HepG2 (cell line): ENCODE measurements around the gene KIAA0930. TPM values are rescaled to one million over a fixed set of nuclear protein-coding genes. Genes with fewer than 3 reads are reported as not detected.

Experiments used
- ATF2 ChIP-seq: sonication (generic); formaldehyde crosslinking; IDR thresholded peaks from 2 replicates; pipeline ENCODE4 v1.4.0; 2020; ENCODE audit warnings: missing genetic modification reagents
- ATF7 ChIP-seq, 2 experiments: fragments of 450-650 bp in 1 of 2; sonication (generic) in 1 of 2; formaldehyde crosslinking in 1 of 2; IDR thresholded peaks; 2 replicates each; pipeline versions ENCODE4 v1.4.0 to v1.6.1; 2016 to 2020; ENCODE audit warnings: antibody characterized with exemption in 1 of 2, mild to moderate bottlenecking in 1 of 2, missing genetic modification reagents in 1 of 2
- CBX1 ChIP-seq: IDR thresholded peaks from one replicate; pipeline ENCODE4 v1.6.1; 2016; ENCODE audit warnings: antibody characterized with exemption, low read depth
- CREM ChIP-seq, 2 experiments: sonication (generic) in 1 of 2; formaldehyde crosslinking in 1 of 2; IDR thresholded peaks; 2 replicates each; pipeline versions ENCODE4 v1.4.0 to v1.6.1; 2016 to 2020; ENCODE audit warnings: antibody characterized with exemption in 1 of 2, mild to moderate bottlenecking in 1 of 2, missing genetic modification reagents in 1 of 2
- CSRNP2 ChIP-seq: sonication (generic); formaldehyde crosslinking; conservative IDR thresholded peaks from 2 replicates; pipeline ENCODE4 v1.8.0; 2022; ENCODE audit warnings: low read depth, missing genetic modification reagents
- FOXC1 ChIP-seq: sonication (generic); formaldehyde crosslinking; IDR thresholded peaks from 2 replicates; pipeline ENCODE4 v1.8.0; 2022; ENCODE audit warnings: mild to moderate bottlenecking, missing genetic modification reagents, borderline replicate concordance
- FOXK1 ChIP-seq: sonication (generic); formaldehyde crosslinking; IDR thresholded peaks from 2 replicates; pipeline ENCODE4 v1.4.0; 2020; ENCODE audit warnings: low read depth, missing genetic modification reagents, borderline replicate concordance
- GTF3A ChIP-seq: sonication (generic); formaldehyde crosslinking; conservative IDR thresholded peaks from 2 replicates; pipeline ENCODE4 v1.4.0; 2020; ENCODE audit warnings: mild to moderate bottlenecking, missing genetic modification reagents
- HNF4A ChIP-seq: sonication (generic); formaldehyde crosslinking; IDR thresholded peaks from 2 replicates; pipeline ENCODE4 v1.4.0; 2020; ENCODE audit warnings: missing genetic modification reagents
- NAIF1 ChIP-seq: sonication (generic); formaldehyde crosslinking; IDR thresholded peaks from 2 replicates; pipeline ENCODE4 v1.5.0; 2020; ENCODE audit warnings: mild to moderate bottlenecking, missing genetic modification reagents, borderline replicate concordance
- NFKB2 ChIP-seq: sonication (generic); formaldehyde crosslinking; IDR thresholded peaks from 2 replicates; pipeline ENCODE4 v1.4.0; 2020; ENCODE audit warnings: missing genetic modification reagents, borderline replicate concordance
- SIN3A ChIP-seq: IDR thresholded peaks from 2 replicates; pipeline ENCODE4 v1.6.1; 2011; ENCODE audit warnings: low read depth, mild to moderate bottlenecking, control low read depth, low read length, borderline replicate concordance
- SP4 ChIP-seq: sonication (generic); formaldehyde crosslinking; IDR thresholded peaks from 2 replicates; pipeline ENCODE4 v1.8.1; 2023; ENCODE audit warnings: mild to moderate bottlenecking, missing genetic modification reagents
- ZFP36L2 ChIP-seq: sonication (generic); formaldehyde crosslinking; IDR thresholded peaks from 2 replicates; pipeline ENCODE4 v1.4.0; 2020; ENCODE audit warnings: missing genetic modification reagents
- ZNF292 ChIP-seq: sonication (generic); formaldehyde crosslinking; IDR thresholded peaks from 2 replicates; pipeline ENCODE4 v1.8.1; 2022; ENCODE audit warnings: mild to moderate bottlenecking, low read depth, missing genetic modification reagents, borderline replicate concordance
- ZNF335 ChIP-seq: sonication (generic); formaldehyde crosslinking; IDR thresholded peaks from 2 replicates; pipeline ENCODE4 v1.4.0; 2020; ENCODE audit warnings: missing genetic modification reagents
- ZNF431 ChIP-seq: sonication (generic); formaldehyde crosslinking; IDR thresholded peaks from 2 replicates; pipeline ENCODE4 v1.9.0; 2022; ENCODE audit warnings: missing genetic modification reagents, low read depth, mild to moderate bottlenecking, borderline replicate concordance
- ZNF530 ChIP-seq: sonication (generic); formaldehyde crosslinking; IDR thresholded peaks from 2 replicates; pipeline ENCODE4 v1.5.0; 2020; ENCODE audit warnings: low read depth, mild to moderate bottlenecking, missing genetic modification reagents
- ZNF614 ChIP-seq: IDR thresholded peaks from 2 replicates; pipeline ENCODE4 v1.6.1; 2018; ENCODE audit warnings: missing biosample characterization, missing genetic modification reagents, inconsistent platforms, borderline replicate concordance
- ZSCAN20 ChIP-seq: sonication (generic); formaldehyde crosslinking; IDR thresholded peaks from 2 replicates; pipeline ENCODE4 v1.4.0; 2020; ENCODE audit warnings: missing genetic modification reagents, mild to moderate bottlenecking, borderline replicate concordance
- polyA plus RNA-seq, 8 experiments: library from polyadenylated mRNA; depleted of rRNA in 3 of 8; stranded (reverse) in 7 of 8; unstranded in 1 of 8; fragments of >200 nt; fragmentation: Illumina TruSeq in 4 of 8; extraction: Trizol in 4 of 8; gene quantifications; 2 replicates each; pipeline versions ENCODE4 v1.2.1 to v1.2.3, GENCODE V29; 2011 to 2016; ENCODE audit warnings: low read depth in 4 of 8, missing spikeins in 1 of 8, mixed read lengths in 1 of 8; ENCODE audit not compliant: insufficient read depth in 1 of 8
- total RNA-seq, 5 experiments: library from RNA; depleted of rRNA; stranded (reverse); fragments of >200 nt; fragmentation: Illumina TruSeq; extraction: Trizol; gene quantifications; 2 replicates each; pipeline ENCODE4 v1.2.3, GENCODE V29; 2016; ENCODE audit warnings: low read depth in 1 of 5
- TF ChIP-seq, protein P1 (sequence below): sonication (generic); formaldehyde crosslinking; IDR thresholded peaks from 2 replicates; pipeline ENCODE4 v1.5.1; 2020; ENCODE audit warnings: missing genetic modification reagents, mild to moderate bottlenecking, borderline replicate concordance
- TF ChIP-seq, protein P2 (sequence below): sonication (generic); formaldehyde crosslinking; IDR thresholded peaks from 2 replicates; pipeline ENCODE4 v1.4.0; 2020; ENCODE audit warnings: missing genetic modification reagents, borderline replicate concordance

Gene KIAA0930
- total and polyA plus RNA-seq, 2 of the 13 experiments (the other 11 are each of a cell fraction or from before 2014, with no cell fraction given): 27.0 to 38.2 TPM

GRCh38 chr22:45163451-45164269, 77.0 kb downstream of the KIAA0930 start, which contains the start of gene NUP50 (continued):
- TF ChIP-seq ATF2: peak; percentile 51; the same call in 1 of the 2 replicates
- no peak for TF ChIP-seq ZNF292 (CRISPR knock-in tag)
- peak; percentile 16 for TF ChIP-seq CBX1
- 0 out of 2 replicates have a peak, but pooled peaks have one; percentile 11 for TF ChIP-seq FOXK1 (CRISPR knock-in tag)
- TF ChIP-seq ATF7 (IDR thresholded peaks at IDR 0.05): no peak
- TF ChIP-seq ATF7 (CRISPR knock-in tag; IDR thresholded peaks at IDR 0.05): 0 out of 2 replicates have a peak, but pooled peaks have one; percentile 21
- peak; percentile 44; the same call in 1 of the 2 replicates for TF ChIP-seq HNF4A (CRISPR knock-in tag)
- TF ChIP-seq ZSCAN20 (CRISPR knock-in tag): peak; percentile 87; the same call in 1 of the 2 replicates
- TF ChIP-seq FOXC1 (CRISPR knock-in tag): peak; percentile 96
- TF ChIP-seq SIN3A: peak; percentile 83; the same call in 1 of the 2 replicates
- no peak; the same call in 1 of the 2 replicates for TF ChIP-seq SP4
- TF ChIP-seq, protein P1, sequence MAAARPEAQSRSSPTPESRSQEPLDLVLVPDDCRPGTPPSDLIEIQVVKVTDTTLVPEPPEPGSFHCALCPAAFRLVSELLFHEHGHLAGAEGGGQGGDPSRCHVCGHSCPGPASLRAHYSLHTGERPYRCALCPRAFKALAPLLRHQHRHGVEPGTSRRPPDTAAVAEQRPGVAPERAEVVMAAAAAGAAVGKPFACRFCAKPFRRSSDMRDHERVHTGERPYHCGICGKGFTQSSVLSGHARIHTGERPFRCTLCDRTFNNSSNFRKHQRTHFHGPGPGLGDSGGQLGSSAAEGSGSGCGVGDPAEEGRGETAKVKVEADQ (CRISPR knock-in tag): peak; percentile 72; the same call in 1 of the 2 replicates
- TF ChIP-seq CSRNP2 (CRISPR knock-in tag): no peak
- peak; percentile 81; the same call in 1 of the 2 replicates for TF ChIP-seq NAIF1 (CRISPR knock-in tag)
- TF ChIP-seq, protein P2, sequence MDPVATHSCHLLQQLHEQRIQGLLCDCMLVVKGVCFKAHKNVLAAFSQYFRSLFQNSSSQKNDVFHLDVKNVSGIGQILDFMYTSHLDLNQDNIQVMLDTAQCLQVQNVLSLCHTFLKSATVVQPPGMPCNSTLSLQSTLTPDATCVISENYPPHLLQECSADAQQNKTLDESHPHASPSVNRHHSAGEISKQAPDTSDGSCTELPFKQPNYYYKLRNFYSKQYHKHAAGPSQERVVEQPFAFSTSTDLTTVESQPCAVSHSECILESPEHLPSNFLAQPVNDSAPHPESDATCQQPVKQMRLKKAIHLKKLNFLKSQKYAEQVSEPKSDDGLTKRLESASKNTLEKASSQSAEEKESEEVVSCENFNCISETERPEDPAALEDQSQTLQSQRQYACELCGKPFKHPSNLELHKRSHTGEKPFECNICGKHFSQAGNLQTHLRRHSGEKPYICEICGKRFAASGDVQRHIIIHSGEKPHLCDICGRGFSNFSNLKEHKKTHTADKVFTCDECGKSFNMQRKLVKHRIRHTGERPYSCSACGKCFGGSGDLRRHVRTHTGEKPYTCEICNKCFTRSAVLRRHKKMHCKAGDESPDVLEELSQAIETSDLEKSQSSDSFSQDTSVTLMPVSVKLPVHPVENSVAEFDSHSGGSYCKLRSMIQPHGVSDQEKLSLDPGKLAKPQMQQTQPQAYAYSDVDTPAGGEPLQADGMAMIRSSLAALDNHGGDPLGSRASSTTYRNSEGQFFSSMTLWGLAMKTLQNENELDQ: no peak
- no peak; the same call in 1 of the 2 replicates for TF ChIP-seq CREM (IDR thresholded peaks at IDR 0.05)
- no peak for TF ChIP-seq CREM (CRISPR knock-in tag; IDR thresholded peaks at IDR 0.05)
- peak; percentile 81; the same call in 1 of the 2 replicates for TF ChIP-seq ZNF431 (CRISPR knock-in tag)
- peak; percentile 36; the same call in 1 of the 2 replicates for TF ChIP-seq ZNF614
- peak; percentile 80; the same call in 1 of the 2 replicates for TF ChIP-seq GTF3A
- TF ChIP-seq ZFP36L2: no peak
- no peak for TF ChIP-seq ZNF335 (CRISPR knock-in tag)
- TF ChIP-seq NFKB2 (CRISPR knock-in tag): peak; percentile 93
- TF ChIP-seq ZNF530: peak; percentile 80; the same call in 1 of the 2 replicates
